GM12891 (cell line): ENCODE data around the gene PARP3.

Experiments used
- PAX5 ChIP-seq: IDR thresholded peaks from 2 replicates; pipeline ENCODE4 v1.6.1; 2011; ENCODE audit warnings: low read length, moderate library complexity, mild to moderate bottlenecking; ENCODE audit not compliant: insufficient read depth, severe bottlenecking
- POLR2A ChIP-seq: IDR thresholded peaks from 2 replicates; pipeline ENCODE4 v1.6.1; 2011; ENCODE audit warnings: low read depth, low read length, control low read depth
- POLR2AphosphoS5 ChIP-seq: IDR thresholded peaks from 2 replicates; pipeline ENCODE4 v1.6.1; 2011; ENCODE audit warnings: low read depth, low read length, control low read depth
- POU2F2 ChIP-seq: IDR thresholded peaks from 2 replicates; pipeline ENCODE4 v1.6.1; 2011; ENCODE audit warnings: low read depth, mild to moderate bottlenecking, control low read depth, low read length, moderate library complexity
- TAF1 ChIP-seq: IDR thresholded peaks from 2 replicates; pipeline ENCODE4 v1.6.1; 2011; ENCODE audit warnings: low read depth, low read length, control low read depth

GRCh38 chr3:51957520-51958205 lies 15.5 kb downstream of the PARP3 start:
- TF ChIP-seq POLR2A (no peak), TAF1 (no peak), PAX5 (no peak), POLR2AphosphoS5 (no peak), POU2F2 (no peak)
